ENCODE results near the gene ZNF536. TPM values are rescaled to one million over a fixed set of nuclear protein-coding genes. Genes with fewer than 3 reads are reported as not detected.

ZNF536 gene
- total RNA-seq, 1 experiment from 2014 or later: 2.7 TPM

DNA sequence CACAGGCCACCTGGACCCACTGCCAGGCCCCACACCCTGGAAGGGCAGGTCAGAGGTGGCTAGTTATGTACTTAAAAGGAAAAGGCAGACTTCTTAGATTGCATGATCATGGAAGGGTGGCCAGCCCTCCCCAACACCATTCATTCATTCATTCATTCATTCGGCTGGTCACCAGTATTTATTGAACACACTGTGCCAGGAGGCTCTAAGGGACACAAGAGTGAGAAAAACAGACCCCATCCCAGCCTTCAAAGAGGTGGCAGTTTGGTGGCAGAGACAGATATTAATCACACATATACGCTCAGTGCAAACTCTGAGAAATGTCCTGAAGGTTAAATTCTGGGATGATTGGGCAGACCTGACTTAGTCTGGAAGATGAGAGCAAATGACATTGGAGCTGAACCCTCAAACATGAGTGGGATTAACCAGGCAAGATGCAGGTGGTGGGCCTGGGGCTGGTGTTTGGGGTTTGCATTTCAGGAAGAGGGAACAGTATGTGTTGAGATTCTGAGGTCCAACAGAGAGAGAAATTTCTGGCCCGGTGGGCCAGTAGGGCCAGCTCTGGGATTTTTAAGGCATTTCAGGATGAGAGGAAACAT is 147.5 kb downstream of the ZNF536 start:
- in situ Hi-C loops (cut with HindIII; ENCODE audit: low pct_unique_long_range_greater_than_20kb, low sequenced_read_pairs): no loop called here

DNA sequence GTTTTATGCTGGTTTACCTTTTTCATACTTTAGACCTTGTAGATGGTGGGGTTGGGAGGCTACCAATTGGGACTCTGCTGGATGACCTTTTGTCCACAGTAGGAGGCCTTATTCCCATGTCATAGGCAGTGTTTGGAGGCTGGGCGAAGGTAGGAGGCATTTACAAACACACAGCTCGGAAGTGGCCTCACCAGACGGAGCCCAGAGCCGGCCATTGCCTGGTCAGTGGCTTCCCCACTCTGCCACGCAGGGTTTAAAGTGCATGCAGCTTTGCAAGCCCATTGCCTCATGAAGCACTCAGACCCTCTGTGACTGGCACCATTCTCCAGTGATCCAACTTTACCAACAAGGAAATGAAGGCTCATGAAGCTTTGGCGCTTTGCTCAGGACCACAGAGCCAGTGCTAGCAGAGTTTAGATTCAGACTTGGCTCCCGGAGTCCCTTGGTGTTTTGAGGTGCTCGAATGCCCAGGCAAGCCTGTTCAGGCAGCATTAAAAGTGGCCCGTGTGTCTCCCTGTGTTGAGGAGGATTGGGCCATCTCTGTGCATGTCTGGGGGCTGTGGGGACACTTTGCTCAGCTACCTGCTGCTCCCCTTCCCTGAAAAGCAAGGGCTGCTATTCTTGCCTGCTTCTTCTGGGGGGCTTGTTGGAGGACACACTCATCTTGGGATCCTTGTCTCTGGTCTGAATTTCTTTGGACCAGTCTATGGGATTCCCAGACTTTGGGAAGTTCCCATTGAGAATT is 148.7 kb downstream of the ZNF536 start:
- in situ Hi-C loops (cut with HindIII; ENCODE audit: low pct_unique_long_range_greater_than_20kb, low sequenced_read_pairs): no loop called here
- no peak for DNase-seq (ENCODE audit: low read depth, low spot score)

More for the DNA sequence above, 147.5 kb downstream of the ZNF536 start:
- no peak for DNase-seq (ENCODE audit: low read depth, low spot score)

DNA sequence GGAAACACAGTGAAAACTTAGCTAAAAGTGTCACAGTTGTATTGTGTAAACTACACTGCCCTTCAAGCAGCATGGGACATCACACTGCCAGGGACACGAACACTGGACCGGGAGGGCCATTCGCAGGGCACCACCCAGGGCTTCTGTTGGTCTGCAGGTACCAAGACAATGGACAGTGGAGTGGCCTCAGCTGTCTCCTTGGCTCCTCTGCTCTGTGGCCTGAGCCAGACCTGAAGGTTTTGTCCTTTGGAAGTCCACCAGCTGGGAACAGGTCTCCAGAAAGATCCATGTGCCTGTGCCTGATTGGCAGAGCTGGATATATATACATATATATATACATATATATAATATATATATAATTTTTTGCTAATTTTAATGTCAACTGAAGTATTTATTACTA is 149.8 kb downstream of the ZNF536 start:
- DNase-seq (ENCODE audit: low read depth, low spot score): no peak
- in situ Hi-C loops (cut with HindIII; ENCODE audit: low pct_unique_long_range_greater_than_20kb, low sequenced_read_pairs): no loop called here

DNA sequence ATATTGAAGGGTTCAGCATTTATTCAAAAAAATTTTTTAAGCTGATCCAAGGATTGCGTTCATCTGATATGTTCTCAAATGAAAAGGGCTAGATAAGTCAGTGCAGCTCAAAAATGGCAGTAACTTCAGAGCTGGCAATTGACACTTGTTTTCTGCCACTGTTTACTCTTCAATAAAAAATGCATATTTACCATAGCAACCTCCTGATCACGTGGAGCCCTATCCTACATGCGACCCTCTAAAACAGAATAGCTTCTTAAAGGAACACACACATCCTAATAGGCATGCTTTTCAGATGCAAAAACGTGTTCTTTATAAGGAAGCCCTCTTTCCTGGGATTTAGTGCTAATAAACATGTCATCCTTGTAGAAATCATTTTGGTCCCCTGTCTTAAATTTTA is 150.2 kb downstream of the ZNF536 start:
- in situ Hi-C loops (cut with HindIII; ENCODE audit: low pct_unique_long_range_greater_than_20kb, low sequenced_read_pairs): no loop called here

DNA sequence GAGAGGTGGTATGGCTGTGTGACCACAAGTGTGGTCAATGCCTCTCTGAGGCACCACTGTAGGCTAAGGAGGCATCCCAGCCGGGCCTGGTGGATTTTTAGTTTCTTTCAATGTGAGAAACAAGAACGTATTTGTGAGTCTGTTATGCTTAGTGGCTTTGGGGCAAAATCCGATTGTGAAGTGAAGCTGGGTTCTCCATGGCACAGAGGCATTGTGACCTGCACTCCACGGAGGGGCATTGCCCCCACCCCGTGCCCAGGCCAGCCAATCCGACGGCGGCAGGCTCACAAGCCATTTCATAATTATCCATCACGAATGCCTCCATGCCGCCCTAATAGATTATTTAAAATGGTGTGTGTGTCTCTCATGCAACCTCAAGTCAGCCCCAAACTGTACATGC is 151.6 kb downstream of the ZNF536 start:
- in situ Hi-C loops (cut with HindIII; ENCODE audit: low pct_unique_long_range_greater_than_20kb, low sequenced_read_pairs): no loop called here
- DNase-seq (ENCODE audit: low read depth, low spot score): no peak

More for the DNA sequence above, 150.2 kb downstream of the ZNF536 start:
- DNase-seq (ENCODE audit: low read depth, low spot score): no peak

DNA sequence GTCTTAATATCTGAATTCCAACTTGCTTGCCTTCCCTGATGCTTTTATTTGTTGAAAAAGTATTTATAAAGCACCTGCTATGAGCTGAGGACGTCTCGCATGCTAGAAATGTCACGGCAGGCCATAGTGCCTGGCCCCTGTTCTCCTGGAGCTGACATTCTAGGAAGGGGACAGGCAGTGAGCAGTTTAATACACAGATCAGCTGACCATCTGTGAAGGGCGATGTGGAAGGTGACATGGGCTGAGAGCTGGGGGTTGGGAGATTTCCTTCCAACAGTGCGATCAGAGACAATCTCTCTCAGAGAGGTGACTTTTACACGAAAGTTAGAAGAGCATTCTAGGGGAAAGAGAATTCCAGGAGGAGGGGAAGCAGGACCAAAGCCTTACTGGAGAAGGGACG is 153.2 kb downstream of the ZNF536 start:
- no peak for DNase-seq (ENCODE audit: low read depth, low spot score)

DNA sequence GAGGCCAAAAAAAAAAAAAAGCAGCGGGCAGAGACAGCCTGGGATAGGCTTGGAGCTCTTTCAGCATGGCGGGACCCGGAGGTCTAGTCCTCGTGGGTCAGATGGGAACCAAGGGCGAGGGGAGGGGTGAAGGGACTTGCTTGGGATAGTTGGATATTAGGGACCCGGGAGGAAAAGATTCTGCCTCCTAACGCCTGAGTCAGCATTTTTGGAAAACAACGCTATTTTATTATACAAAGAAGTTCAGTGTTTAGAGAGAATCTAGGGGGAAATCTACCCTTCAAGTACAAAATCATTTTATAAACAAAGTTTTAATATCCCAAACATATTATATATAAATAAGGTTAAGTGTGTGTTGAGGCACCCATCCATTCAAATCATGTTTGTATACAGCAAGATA is 156.7 kb downstream of the ZNF536 start:
- in situ Hi-C loops (cut with HindIII; ENCODE audit: low pct_unique_long_range_greater_than_20kb, low sequenced_read_pairs): no loop called here
- DNase-seq (ENCODE audit: low read depth, low spot score): no peak

More for the DNA sequence above, 153.2 kb downstream of the ZNF536 start:
- in situ Hi-C loops (cut with HindIII; ENCODE audit: low pct_unique_long_range_greater_than_20kb, low sequenced_read_pairs): no loop called here

DNA sequence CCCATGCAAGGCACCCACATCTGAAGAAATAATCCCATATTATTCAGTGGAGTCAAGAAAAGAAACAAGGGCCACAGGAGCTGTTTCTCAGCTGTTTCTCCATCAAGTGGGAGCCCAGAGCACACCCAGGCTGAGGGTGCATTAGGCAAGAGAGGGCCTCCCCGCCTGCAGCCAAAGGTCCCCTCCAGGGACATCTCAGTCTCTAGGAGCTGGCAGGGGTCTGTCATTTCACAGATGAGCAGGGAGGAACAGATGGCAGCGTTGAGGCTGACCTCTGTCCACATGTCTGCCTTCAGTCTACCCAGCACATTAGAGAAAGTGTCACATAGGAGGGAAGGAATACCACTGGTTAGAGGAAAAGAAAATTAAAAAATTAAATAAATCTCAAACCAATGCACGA is 157.7 kb downstream of the ZNF536 start:
- DNase-seq (ENCODE audit: low read depth, low spot score): no peak
- in situ Hi-C loops (cut with HindIII; ENCODE audit: low pct_unique_long_range_greater_than_20kb, low sequenced_read_pairs): no loop called here

DNA sequence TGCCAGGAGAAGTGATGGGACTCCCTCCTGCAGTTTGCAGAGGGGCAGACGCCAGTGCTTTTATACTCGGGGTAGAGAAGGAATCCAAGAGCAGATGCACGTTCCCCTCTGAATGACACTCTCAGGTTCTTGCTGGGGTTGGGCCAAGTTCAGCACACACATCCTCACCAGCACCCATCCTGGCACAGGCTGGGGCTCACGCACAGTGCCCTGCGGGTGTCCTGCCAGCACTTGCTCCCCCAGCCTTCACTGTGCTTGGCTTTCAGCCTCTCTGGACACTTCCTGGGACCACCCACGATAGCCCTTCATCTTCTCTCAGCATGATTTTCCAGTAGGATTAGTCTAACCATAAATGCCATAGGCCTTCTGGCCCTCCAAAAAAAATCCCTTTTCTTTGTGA is 158.6 kb downstream of the ZNF536 start:
- no peak for DNase-seq (ENCODE audit: low read depth, low spot score)
- in situ Hi-C loops (cut with HindIII; ENCODE audit: low pct_unique_long_range_greater_than_20kb, low sequenced_read_pairs): no loop called here

DNA sequence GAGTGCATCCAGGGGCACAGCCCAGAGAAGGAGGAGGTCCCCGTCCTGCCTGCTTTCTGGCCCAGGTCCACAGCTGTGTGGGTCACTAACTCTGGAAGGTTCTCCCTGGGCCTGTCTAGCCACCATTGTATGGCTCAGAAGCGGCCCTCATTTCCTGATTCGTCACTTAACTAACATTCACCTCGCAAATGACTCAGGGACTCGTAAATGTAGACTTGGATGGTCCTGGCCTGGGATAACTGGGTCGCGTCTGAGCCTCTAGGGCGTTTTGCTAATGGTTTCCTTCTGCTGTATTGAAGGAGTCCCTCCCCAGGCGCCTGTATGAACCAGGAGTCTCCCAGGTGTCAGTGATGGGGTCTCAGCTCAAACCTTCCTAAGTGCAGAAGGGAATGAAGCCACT is 162.8 kb downstream of the ZNF536 start:
- no peak for DNase-seq (ENCODE audit: low read depth, low spot score)
- in situ Hi-C loops (cut with HindIII; ENCODE audit: low pct_unique_long_range_greater_than_20kb, low sequenced_read_pairs): no loop called here

DNA sequence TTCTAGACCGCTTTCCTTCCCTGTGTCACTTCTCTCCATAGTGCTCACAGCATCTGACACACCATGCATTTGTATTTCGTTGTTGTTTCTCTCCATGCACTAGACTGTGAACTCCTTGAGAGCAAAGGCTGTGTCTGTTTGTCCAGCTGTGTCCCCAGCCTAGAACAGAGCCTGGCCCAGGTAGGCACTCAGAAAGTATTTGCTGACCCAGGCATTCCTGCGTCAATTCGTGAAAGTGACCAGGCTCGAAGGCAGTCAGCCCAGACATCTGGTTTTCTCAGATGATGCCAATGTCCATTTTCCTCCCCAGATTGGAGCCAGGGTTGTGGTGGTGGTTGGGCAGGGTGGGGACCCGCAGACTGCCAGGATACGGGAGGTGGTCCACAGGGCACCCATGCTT is 164.8 kb downstream of the ZNF536 start:
- in situ Hi-C loops (cut with HindIII; ENCODE audit: low pct_unique_long_range_greater_than_20kb, low sequenced_read_pairs): no loop called here
- DNase-seq (ENCODE audit: low read depth, low spot score): no peak

DNA sequence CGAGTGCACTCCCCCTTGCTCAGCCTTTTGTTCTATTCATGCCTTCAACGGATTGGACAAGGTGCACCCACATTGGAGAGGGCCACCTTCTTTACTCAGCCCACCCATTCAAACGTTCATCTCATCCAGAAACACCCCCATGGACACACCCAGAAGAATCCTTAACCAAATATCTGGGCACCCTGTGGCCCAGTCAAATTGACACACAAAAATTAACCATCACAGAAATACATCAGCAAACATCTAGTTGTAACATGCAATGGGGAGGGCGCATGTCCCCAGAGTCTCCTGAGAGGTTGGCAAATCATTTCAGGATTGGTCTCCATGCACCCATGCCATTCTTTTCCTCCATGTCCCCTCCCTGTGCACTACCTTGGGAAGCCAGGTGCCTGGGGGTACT is 167.1 kb downstream of the ZNF536 start:
- in situ Hi-C loops (cut with HindIII; ENCODE audit: low pct_unique_long_range_greater_than_20kb, low sequenced_read_pairs): no loop called here
- no peak for DNase-seq (ENCODE audit: low read depth, low spot score)

DNA sequence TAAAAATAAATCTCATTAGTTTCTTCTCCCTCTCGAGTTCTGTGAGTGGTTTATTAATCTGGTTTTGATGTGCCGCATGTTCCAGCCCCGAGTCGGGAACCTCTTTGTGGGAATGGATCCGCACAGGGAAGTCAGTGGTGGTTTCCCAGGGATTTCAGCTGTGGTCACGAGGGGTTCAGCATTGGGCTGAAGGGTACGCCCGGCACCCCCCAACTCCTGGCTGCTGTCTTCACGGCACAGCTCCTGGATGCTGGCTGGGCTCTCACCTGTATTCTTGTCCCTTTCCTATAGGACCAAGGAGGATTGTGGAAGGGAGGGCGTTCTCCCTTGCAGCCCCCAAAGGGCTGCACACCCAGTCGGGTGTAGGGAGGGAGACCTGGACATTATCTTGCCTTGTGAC is 167.8 kb downstream of the ZNF536 start:
- DNase-seq (ENCODE audit: low read depth, low spot score): no peak
- in situ Hi-C loops (cut with HindIII; ENCODE audit: low pct_unique_long_range_greater_than_20kb, low sequenced_read_pairs): no loop called here

DNA sequence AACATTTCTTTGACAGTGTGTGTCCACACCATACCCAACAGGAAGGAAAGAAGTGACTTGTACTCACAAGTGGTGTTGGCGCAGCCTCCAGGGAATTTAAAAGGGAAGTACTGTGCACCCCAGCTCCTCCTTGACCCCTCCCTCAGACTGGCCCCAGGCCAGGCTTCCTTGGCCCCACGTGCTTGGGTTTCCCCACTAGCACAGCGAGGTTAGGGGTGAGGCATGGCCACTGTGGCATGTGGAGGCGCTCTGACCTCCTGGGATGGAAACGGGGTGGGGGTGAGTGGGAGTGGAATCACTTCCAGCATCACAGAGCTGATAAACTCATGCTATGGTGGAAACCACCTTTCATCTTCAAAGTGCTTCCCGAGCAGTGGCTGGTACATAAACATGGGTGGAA is 168.6 kb downstream of the ZNF536 start:
- no peak for DNase-seq (ENCODE audit: low read depth, low spot score)
- in situ Hi-C loops (cut with HindIII; ENCODE audit: low pct_unique_long_range_greater_than_20kb, low sequenced_read_pairs): no loop called here

DNA sequence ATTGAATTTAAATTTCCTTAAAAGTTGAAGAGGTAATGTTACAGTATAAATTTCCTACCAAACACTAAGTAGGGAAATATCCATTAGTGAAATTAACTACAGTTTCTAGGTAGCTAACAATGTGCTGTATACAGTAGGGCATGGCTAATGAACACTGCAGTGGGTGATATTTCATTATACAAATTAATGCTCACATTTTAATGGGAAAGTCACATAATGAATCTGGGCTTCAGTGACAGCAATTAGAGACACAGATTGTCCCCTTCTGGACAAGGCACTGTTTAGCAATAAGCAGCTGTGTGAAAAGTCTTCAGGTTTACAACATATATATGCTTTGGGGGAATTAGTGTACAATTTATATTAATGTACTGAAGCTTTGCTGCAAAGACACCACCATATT is 169.4 kb downstream of the ZNF536 start:
- in situ Hi-C loops (cut with HindIII; ENCODE audit: low pct_unique_long_range_greater_than_20kb, low sequenced_read_pairs): no loop called here
- DNase-seq (ENCODE audit: low read depth, low spot score): no peak

DNA sequence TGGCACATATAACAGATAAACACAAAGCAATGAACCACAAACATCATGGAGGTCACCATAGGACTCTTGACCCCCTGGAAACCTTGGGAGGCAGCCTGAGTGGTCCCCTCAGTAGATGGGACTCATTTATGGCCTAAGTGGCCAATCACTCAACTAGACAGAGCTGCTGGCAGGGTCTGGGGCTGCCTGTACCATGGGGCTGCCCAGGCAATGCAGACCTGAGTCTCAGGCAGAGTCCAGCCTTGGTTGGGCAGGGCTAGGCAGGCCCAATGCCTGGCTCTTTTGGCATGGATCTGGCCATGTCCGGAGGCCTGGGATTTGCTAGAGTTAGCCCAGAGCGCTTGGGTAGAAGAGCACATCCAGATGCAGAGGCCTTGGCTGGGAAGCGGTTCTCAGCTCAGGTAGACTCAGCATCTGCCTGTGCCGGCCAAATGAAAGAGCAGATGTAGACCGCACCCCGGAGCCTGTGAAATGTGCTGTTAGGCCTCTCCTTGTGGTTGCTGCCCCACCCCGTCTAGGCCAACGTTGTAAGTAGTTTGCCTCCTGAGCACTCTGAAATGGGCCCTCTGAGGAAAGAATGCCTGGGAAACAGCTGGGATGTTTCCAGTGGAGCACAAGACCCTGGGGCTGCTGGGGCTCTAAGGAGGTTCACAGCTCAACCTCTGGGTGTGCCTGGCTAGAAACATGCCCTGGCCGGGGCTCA is 171.2 kb downstream of the ZNF536 start:
- DNase-seq (ENCODE audit: low read depth, low spot score): no peak
- in situ Hi-C loops (cut with HindIII; ENCODE audit: low pct_unique_long_range_greater_than_20kb, low sequenced_read_pairs): no loop called here

DNA sequence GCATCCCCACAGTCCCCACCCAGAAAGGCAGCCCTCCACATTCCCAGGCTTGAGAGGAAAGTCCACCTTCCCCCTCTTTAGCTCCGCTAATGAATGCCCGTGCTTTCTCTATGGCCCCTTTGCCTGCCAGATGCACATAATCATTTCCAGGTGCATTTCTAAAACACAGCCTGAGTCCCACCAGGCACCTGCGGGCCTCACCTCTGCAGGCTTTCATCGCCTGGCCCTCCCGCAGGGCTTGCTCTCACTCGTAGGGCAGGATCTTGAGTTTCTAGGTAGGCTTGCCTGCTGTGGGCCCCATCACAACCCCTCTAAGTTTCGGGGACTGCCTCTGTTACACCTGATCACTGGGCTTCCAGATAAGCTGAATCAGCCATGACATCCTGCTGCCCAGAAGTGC is 173.6 kb downstream of the ZNF536 start:
- in situ Hi-C loops (cut with HindIII; ENCODE audit: low pct_unique_long_range_greater_than_20kb, low sequenced_read_pairs): no loop called here
- no peak for DNase-seq (ENCODE audit: low read depth, low spot score)

DNA sequence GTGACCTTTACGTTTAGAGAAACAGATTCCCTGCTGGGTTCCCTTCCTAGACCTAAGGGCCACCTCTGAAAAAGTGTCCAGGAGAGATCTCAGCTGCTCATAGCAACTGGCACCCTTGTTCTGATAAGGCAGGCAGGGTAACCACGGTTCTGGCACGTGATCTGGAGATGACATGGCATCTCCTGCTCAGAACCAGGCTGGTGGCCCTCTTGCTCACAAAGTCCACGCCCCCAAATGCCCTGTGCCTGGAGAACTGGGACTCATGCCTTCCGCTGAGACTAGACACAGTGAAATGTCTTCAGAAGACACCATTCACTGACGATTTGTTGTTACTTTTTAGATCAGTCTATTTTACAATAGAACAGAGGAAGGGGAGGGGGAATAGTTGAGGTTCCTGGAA is 174.1 kb downstream of the ZNF536 start:
- in situ Hi-C loops (cut with HindIII; ENCODE audit: low pct_unique_long_range_greater_than_20kb, low sequenced_read_pairs): no loop called here
- DNase-seq (ENCODE audit: low read depth, low spot score): no peak

DNA sequence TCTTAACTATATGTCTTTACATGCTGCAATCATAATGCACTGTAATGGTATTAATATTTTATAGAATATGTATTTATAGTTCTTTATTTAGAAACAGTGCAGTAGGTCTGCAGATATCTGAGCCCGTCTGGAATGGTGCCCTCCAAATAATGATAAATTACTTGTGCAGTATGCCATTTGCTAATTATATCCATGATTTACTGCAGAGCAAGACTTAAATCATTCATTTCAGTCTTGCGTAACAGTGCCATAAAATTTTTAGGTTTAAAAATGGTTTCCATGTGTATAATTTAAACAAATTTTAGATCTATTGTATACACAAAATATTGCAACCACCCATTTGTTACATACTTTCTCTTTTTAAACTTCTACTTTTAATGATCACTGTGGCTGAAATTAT is 175.1 kb downstream of the ZNF536 start:
- DNase-seq (ENCODE audit: low read depth, low spot score): no peak
- in situ Hi-C loops (cut with HindIII; ENCODE audit: low pct_unique_long_range_greater_than_20kb, low sequenced_read_pairs): no loop called here

Data from SK-MEL-5 (cell line).